Kidney tubule cell (primary cell): ENCODE results near the gene POU3F3.

Source experiments
- DNase-seq: peaks from one replicate; pipeline ENCODE4 v3.0.0-alpha.2; 2018; ENCODE audit warnings: low spot score

Gene POU3F3

GRCh38 chr2:104876606-104877570 lies 23.0 kb downstream of the POU3F3 start:
- no peak for DNase-seq

- DNase-seq = no peak
Measured at GRCh38 chr2:104878863-104879512, 25.1 kb downstream of the POU3F3 start.

GRCh38 chr2:104880076-104880475 lies 26.2 kb downstream of the POU3F3 start:
- no peak for DNase-seq

- DNase-seq = no peak
Measured at GRCh38 chr2:104883357-104883756, 29.4 kb downstream of the POU3F3 start.

- no peak for DNase-seq
Measured at GRCh38 chr2:104885119-104885782, 31.3 kb downstream of the POU3F3 start.

- no peak for DNase-seq
Measured at GRCh38 chr2:104887676-104888075, 33.8 kb downstream of the POU3F3 start.

- DNase-seq = no peak
Measured at GRCh38 chr2:104888489-104889258, 34.8 kb downstream of the POU3F3 start.

GRCh38 chr2:104889291-104889959 lies 35.5 kb downstream of the POU3F3 start:
- DNase-seq = peak; percentile 71

- peak; percentile 53 for DNase-seq
Measured at GRCh38 chr2:104889960-104890684, 36.2 kb downstream of the POU3F3 start.

GRCh38 chr2:104890685-104891069 lies 36.8 kb downstream of the POU3F3 start:
- DNase-seq = no peak

GRCh38 chr2:104891145-104891544 lies 37.2 kb downstream of the POU3F3 start:
- DNase-seq = no peak

GRCh38 chr2:104896446-104896845 lies 42.5 kb downstream of the POU3F3 start:
- DNase-seq = peak; percentile 27

- peak; percentile 56 for DNase-seq
Measured at GRCh38 chr2:104897515-104898184, 43.7 kb downstream of the POU3F3 start.

- DNase-seq = no peak
Measured at GRCh38 chr2:104900608-104901007, 46.7 kb downstream of the POU3F3 start.

- peak; percentile 90 for DNase-seq
Measured at GRCh38 chr2:104901037-104901881, 47.3 kb downstream of the POU3F3 start.

- no peak for DNase-seq
Measured at GRCh38 chr2:104902317-104902716, 48.4 kb downstream of the POU3F3 start.
